OCI-LY3 (cell line): Measurements from ENCODE around the gene SIGLEC9.

Experiments used
- CTCF ChIP-seq: fragments of 200-600, 300-600 bp; sonication (generic); IDR thresholded peaks from 2 replicates; pipeline ENCODE4 v1.5.1; 2014; ENCODE audit warnings: antibody characterized with exemption, low read length, low read depth
- EZH2phosphoT487 ChIP-seq: fragments of 200-600 bp; shearing (Covaris generic); IDR thresholded peaks from 2 replicates; pipeline ENCODE4 v1.6.1; 2018; ENCODE audit warnings: antibody characterized with exemption, mixed run types, low read depth

- TF ChIP-seq CTCF, result no peak
- TF ChIP-seq EZH2phosphoT487, result no peak
Measured at GRCh38 chr19:51075998-51076397, 48.7 kb upstream of the SIGLEC9 start.
